Esophagus muscularis mucosa (tissue), 4 donors: Measurements from ENCODE around the gene IPPK.

Source experiments
- CTCF ChIP-seq, 3 experiments: fragments of 200-600 bp in 2 of 3; fragments of 450-650 bp in 1 of 3; sonication (generic) in 2 of 3; IDR thresholded peaks; one replicate each; pipeline ENCODE4 v1.5.1; 2017 to 2019; ENCODE audit warnings: antibody characterized with exemption in 3 of 3, mild to moderate bottlenecking in 2 of 3, moderate library complexity in 1 of 3
- EP300 ChIP-seq: sonication (generic); formaldehyde crosslinking; IDR thresholded peaks from one replicate; pipeline ENCODE4 v1.6.1; 2017; ENCODE audit warnings: antibody characterized with exemption
- POLR2AphosphoS5 ChIP-seq, 2 donors: sonication (generic); formaldehyde crosslinking; IDR thresholded peaks; one replicate each; pipeline ENCODE4 v1.6.1; 2017; ENCODE audit warnings: antibody characterized with exemption in 2 of 2

GRCh38 chr9:92665836-92666235 lies 4.1 kb downstream of the IPPK start:
- TF ChIP-seq CTCF (IDR thresholded peaks at IDR 0.05) (no peak), POLR2AphosphoS5 (IDR thresholded peaks at IDR 0.05) (no peak), EP300 (no peak)
